Measurements from ENCODE around the gene CENPB.

DNA sequence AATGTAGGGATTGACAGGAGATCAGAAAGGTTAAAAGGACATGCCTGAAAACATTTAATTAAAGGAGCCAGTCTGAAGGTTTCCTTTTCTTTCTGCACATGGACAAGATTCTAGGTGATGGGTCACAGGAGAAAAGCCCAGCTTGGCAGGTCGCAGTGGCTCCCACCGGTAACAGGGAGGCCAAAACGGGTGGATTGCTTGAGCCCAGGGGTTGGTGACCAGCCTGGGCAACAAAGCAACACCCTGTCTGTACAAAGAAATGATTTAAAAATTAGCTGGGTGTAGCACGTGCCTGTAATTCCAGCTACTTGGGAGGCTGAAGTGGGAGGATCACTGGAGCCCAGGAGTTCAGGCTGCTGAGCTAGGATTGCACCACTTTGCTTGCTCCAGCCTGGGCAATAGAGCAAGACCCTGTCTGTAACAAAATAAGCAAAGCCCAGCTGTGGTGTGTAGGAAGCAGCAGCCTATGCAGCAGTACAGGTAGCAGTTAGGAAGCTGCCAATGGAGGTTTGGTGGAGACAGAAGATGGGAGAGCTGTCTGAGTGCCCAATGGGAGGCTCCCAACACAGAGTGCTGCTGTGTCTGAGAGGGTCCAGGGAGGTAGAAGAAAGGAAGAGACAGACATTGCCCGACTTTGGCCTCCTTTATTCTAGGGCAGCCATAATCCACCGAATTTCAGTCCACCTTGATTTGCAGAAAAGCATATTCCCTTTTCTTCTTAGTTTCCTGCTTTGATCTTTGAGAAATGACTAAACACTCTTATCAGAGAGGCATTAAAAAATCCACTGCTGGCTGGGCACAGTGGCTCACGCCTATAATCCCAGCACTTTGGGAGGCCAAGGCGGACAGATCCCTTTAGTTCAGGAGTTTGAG is 26.7 kb upstream of the CENPB start:
- TF ChIP-seq, protein P1, sequence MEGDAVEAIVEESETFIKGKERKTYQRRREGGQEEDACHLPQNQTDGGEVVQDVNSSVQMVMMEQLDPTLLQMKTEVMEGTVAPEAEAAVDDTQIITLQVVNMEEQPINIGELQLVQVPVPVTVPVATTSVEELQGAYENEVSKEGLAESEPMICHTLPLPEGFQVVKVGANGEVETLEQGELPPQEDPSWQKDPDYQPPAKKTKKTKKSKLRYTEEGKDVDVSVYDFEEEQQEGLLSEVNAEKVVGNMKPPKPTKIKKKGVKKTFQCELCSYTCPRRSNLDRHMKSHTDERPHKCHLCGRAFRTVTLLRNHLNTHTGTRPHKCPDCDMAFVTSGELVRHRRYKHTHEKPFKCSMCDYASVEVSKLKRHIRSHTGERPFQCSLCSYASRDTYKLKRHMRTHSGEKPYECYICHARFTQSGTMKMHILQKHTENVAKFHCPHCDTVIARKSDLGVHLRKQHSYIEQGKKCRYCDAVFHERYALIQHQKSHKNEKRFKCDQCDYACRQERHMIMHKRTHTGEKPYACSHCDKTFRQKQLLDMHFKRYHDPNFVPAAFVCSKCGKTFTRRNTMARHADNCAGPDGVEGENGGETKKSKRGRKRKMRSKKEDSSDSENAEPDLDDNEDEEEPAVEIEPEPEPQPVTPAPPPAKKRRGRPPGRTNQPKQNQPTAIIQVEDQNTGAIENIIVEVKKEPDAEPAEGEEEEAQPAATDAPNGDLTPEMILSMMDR (IDR thresholded peaks at IDR 0.05; ENCODE audit: low read depth, low read length, missing input control) = no peak
- TF ChIP-seq YY1 (IDR thresholded peaks at IDR 0.05) = no peak
- TF ChIP-seq, protein P2, sequence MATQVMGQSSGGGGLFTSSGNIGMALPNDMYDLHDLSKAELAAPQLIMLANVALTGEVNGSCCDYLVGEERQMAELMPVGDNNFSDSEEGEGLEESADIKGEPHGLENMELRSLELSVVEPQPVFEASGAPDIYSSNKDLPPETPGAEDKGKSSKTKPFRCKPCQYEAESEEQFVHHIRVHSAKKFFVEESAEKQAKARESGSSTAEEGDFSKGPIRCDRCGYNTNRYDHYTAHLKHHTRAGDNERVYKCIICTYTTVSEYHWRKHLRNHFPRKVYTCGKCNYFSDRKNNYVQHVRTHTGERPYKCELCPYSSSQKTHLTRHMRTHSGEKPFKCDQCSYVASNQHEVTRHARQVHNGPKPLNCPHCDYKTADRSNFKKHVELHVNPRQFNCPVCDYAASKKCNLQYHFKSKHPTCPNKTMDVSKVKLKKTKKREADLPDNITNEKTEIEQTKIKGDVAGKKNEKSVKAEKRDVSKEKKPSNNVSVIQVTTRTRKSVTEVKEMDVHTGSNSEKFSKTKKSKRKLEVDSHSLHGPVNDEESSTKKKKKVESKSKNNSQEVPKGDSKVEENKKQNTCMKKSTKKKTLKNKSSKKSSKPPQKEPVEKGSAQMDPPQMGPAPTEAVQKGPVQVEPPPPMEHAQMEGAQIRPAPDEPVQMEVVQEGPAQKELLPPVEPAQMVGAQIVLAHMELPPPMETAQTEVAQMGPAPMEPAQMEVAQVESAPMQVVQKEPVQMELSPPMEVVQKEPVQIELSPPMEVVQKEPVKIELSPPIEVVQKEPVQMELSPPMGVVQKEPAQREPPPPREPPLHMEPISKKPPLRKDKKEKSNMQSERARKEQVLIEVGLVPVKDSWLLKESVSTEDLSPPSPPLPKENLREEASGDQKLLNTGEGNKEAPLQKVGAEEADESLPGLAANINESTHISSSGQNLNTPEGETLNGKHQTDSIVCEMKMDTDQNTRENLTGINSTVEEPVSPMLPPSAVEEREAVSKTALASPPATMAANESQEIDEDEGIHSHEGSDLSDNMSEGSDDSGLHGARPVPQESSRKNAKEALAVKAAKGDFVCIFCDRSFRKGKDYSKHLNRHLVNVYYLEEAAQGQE (IDR thresholded peaks at IDR 0.05) = no peak
- no peak for TF ChIP-seq EGR1 (IDR thresholded peaks at IDR 0.05; ENCODE audit: low read depth in 2 of 2)
- no peak for TF ChIP-seq RAD21 (IDR thresholded peaks at IDR 0.05)
- no peak for TF ChIP-seq ZBTB33 (IDR thresholded peaks at IDR 0.05)
- no peak for TF ChIP-seq ATF3 (IDR thresholded peaks at IDR 0.05)
- TF ChIP-seq RXRA (IDR thresholded peaks at IDR 0.05) = no peak
- TF ChIP-seq TAF1 (conservative IDR thresholded peaks at IDR 0.05) = no peak
- no peak for TF ChIP-seq JUND (IDR thresholded peaks at IDR 0.05)

All from liver (tissue), 3 donors.